Colonic mucosa (tissue), 4 donors: Measurements from ENCODE around the gene DTX1. TPM values are rescaled to one million over a fixed set of nuclear protein-coding genes. Genes with fewer than 3 reads are reported as not detected.

Experiments used
- DNase-seq: peaks from one replicate; pipeline ENCODE4 v3.0.0-alpha.2; 2020
- H3K27ac ChIP-seq: fragments of 200-600 bp; one replicate; pipeline ENCODE4 v1.8.0; 2021
- H3K27me3 ChIP-seq: fragments of 200-600 bp; one replicate; pipeline ENCODE4 v1.8.0; 2021
- H3K36me3 ChIP-seq: fragments of 200-600 bp; one replicate; pipeline ENCODE4 v1.8.0; 2021
- H3K4me1 ChIP-seq: fragments of 200-600 bp; one replicate; pipeline ENCODE4 v1.8.0; 2021; ENCODE audit warnings: mild to moderate bottlenecking
- H3K4me3 ChIP-seq: fragments of 200-600 bp; one replicate; pipeline ENCODE4 v1.8.0; 2021
- H3K9ac ChIP-seq, 2 donors: one replicate each; pipeline ENCODE4 v1.7.0; 2013; ENCODE audit warnings: control low read depth in 2 of 2, low read depth in 2 of 2, low read length in 2 of 2
- H3K9me3 ChIP-seq: fragments of 200-600 bp; one replicate; pipeline ENCODE4 v1.8.0; 2021
- CTCF ChIP-seq: fragments of 200-600 bp; IDR thresholded peaks from one replicate; pipeline ENCODE4 v1.8.0; 2022; ENCODE audit warnings: antibody characterized with exemption, mild to moderate bottlenecking
- intact Hi-C: fragments of 100-400 bp; cut with DNase I; formaldehyde crosslinking; loops from one replicate; pipeline ENCODE4 v1.14.1; 2022
- total RNA-seq, 2 donors: library from RNA; stranded (reverse); fragmentation: NEBNext Ultra II Directional in 1 of 2; extraction: Animal tissue kit (Norgen Biotek cat#: 25700) in 1 of 2; gene quantifications; one replicate each; pipeline ENCODE4 v1.2.1, GENCODE V29; 2021
- donor health status: healthy.
- donor health status: DM: no; HTN: no; CAD: no.
- donor health status: DM: no; HTN: no; CAD: no.

Gene DTX1
- total RNA-seq, 2 donors from 2014 or later, result 0.82 to 1.3 TPM

GRCh38 chr12:113088037-113088436 is 31.5 kb downstream of the DTX1 start:
- Histone ChIP-seq H3K36me3 (no peaks in the 10 kb centered on the region), H3K4me1 (peaks cover 2% of the 10 kb centered on the region), H3K27me3 (no peaks in the 10 kb centered on the region), H3K9ac (no peak overlapping the region), H3K27ac (no peak overlapping the region), H3K4me3 (no peak overlapping the region), H3K9me3 (no peaks in the 10 kb centered on the region)
- no peak for DNase-seq
- intact Hi-C loops, result no loop called here
- TF ChIP-seq CTCF, result no peak

DNA sequence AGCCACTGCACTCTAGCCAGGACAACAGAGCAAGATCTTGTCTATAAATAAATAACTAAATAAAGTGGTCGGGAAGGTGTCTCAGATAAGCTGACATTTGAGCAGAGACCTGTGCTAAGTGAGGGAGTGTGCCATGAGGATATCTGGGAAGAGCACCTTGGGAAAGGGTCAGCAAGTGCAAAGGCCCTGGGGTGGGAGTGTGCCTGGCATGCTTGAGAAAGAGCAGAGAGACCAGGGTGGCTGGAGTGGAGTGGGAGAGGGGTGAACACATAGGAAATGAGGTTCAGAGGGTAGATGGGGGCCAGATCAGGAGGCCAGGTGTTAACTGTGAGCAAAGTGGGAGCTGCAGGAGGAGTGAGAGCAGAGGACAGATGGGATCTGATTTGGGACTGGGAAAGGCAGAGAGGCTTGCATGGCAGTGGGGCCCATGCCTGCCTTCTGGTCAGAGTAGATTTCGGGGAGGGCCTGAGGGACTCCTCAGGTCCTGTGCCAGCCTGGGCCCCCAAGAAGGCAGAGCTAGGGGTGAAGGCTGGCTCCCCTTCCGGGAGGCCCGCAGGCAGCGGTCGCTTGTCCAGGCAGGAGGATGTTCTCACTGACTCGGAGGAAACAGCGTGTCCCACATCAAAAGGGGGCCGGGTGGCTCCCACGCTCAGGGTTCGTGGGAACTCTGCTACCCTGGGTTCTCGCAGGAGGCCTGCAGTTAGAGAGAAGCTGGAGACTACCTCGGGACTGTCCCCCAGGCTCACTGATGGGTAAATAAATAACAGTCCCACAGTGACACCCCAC is 32.6 kb downstream of the DTX1 start:
- no peaks in the 10 kb centered on the region for H3K27me3 ChIP-seq
- H3K4me3 ChIP-seq, result no peak overlapping the region
- H3K9ac ChIP-seq, result no peak overlapping the region
- H3K27ac ChIP-seq, result no peak overlapping the region
- peaks cover 6% of the 10 kb centered on the region for H3K4me1 ChIP-seq
- intact Hi-C loops, result no loop called here
- H3K36me3 ChIP-seq, result no peaks in the 10 kb centered on the region
- DNase-seq, result no peak
- no peak for TF ChIP-seq CTCF
- H3K9me3 ChIP-seq, result no peaks in the 10 kb centered on the region

- DNase-seq, result no peak
- Histone ChIP-seq H3K9ac (no peak overlapping the region), H3K27ac (no peak overlapping the region), H3K27me3 (no peaks in the 10 kb centered on the region), H3K36me3 (no peaks in the 10 kb centered on the region), H3K4me1 (peaks cover 6% of the 10 kb centered on the region), H3K9me3 (no peaks in the 10 kb centered on the region), H3K4me3 (no peak overlapping the region)
- intact Hi-C loops, result loop anchor here (10.0 kb wide), 1 partner anchor 65 kb away; no protein-coding TSS in a partner anchor
- no peak for TF ChIP-seq CTCF
Observed at GRCh38 chr12:113089839-113090238, 33.3 kb downstream of the DTX1 start.

DNA sequence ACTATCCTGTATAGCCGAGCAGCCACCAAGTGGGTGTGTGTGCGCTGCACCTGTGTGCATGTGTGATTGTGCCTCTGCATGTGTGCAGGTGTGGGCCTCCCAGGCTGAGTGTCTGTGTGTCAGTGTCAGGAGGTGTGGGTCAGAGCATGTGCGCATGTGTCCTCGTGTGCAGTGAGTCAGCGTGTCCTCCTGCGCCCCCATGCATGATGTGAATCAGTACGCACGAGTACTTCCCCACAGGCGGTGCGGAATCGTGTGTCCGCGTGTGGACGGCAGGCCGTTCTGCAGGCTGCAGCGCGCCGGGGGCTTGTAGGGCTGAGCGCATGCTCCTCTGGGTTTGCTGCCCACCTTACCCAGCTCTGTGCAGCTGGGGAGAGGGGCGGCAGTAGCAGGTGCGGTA is 34.2 kb downstream of the DTX1 start:
- DNase-seq, result no peak
- TF ChIP-seq CTCF, result no peak
- no peak overlapping the region for H3K9ac ChIP-seq
- H3K27ac ChIP-seq, result no peak overlapping the region
- intact Hi-C loops, result loop anchor here (10.0 kb wide), 1 partner anchor 64 kb away; no protein-coding TSS in a partner anchor
- no peaks in the 10 kb centered on the region for H3K9me3 ChIP-seq
- H3K36me3 ChIP-seq, result no peaks in the 10 kb centered on the region
- H3K27me3 ChIP-seq, result no peaks in the 10 kb centered on the region
- H3K4me1 ChIP-seq, result peaks cover 6% of the 10 kb centered on the region
- H3K4me3 ChIP-seq, result no peak overlapping the region

GRCh38 chr12:113091506-113091905 is 35.0 kb downstream of the DTX1 start:
- intact Hi-C loops, result loop anchor here (10.0 kb wide), 1 partner anchor 63 kb away; no protein-coding TSS in a partner anchor
- no peak for DNase-seq

More at GRCh38 chr12:113091506-113091905, 35.0 kb downstream of the DTX1 start:
- peaks cover 6% of the 10 kb centered on the region for H3K4me1 ChIP-seq
- no peak for TF ChIP-seq CTCF
- H3K9me3 ChIP-seq, result no peaks in the 10 kb centered on the region
- H3K9ac ChIP-seq, result no peak overlapping the region
- H3K27ac ChIP-seq, result no peak overlapping the region
- no peak overlapping the region for H3K4me3 ChIP-seq
- no peaks in the 10 kb centered on the region for H3K27me3 ChIP-seq
- no peaks in the 10 kb centered on the region for H3K36me3 ChIP-seq
